ENCODE data around the gene CDKN2AIP. TPM values are rescaled to one million over a fixed set of nuclear protein-coding genes. Genes with fewer than 3 reads are reported as not detected.

Gene CDKN2AIP
- total and polyA plus RNA-seq, 7 experiments from 2014 or later = 24.9 to 58.2 (median 44.4) TPM

DNA sequence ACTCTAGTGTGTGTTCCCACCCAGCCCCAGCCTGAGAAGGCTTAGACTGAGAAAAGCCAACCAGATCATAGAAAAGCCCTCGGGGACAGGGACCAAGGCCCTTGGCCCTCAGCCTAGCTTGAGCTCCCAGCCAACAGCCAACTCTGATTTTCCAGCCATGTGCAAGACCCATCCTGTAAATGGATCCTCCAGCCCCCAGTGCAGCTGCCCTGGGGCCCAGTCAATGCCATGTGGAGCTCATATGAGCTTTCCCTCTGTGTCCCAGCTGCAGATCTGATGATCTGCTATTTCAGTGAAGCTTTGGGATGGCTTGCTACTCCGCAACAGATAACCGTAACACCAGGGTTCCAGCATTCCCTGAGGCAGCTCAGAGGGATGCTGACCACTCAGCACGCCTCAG lies 40.5 kb upstream of the CDKN2AIP start:
- H3K9me3 Mint-ChIP-seq = no peaks in the 10 kb centered on the region
- no peak overlapping the region for H3K4me3 ChIP-seq (ENCODE audit: low read length)
- no peak for ATAC-seq
- peaks cover 9 to 27% (median 21%) of the 10 kb centered on the region in 7 donors for H3K4me1 Mint-ChIP-seq
- no peak overlapping the region for H3K27ac Mint-ChIP-seq
- ChIA-PET POLR2A (no interaction called here), CTCF (no interaction called here)
- H3K27ac ChIP-seq (ENCODE audit: low read depth, low read length) = no peak overlapping the region
- DNase-seq = no peak
- no peaks in the 10 kb centered on the region for H3K36me3 Mint-ChIP-seq
- intact Hi-C loops (cut with micrococcal nuclease) = loop anchor here in 1 of 2 donors (10.0 kb wide), 1 partner anchor 299 kb away; no protein-coding TSS in a partner anchor
- H3K4me3 Mint-ChIP-seq = no peak overlapping the region
- no peaks in the 10 kb centered on the region for H3K4me1 ChIP-seq (ENCODE audit: control insufficient read depth in 2 of 2, insufficient read depth in 2 of 2, low read length in 2 of 2)
- H3K27me3 Mint-ChIP-seq = peaks cover 0 to 34% (median 0%) of the 10 kb centered on the region in 5 donors
- no peaks in the 10 kb centered on the region for H3K36me3 ChIP-seq (ENCODE audit: control insufficient read depth in 2 of 3, insufficient read depth in 3 of 3, low read length in 3 of 3)
- H3K9me3 ChIP-seq (ENCODE audit: control insufficient read depth in 2 of 3, low read length in 3 of 3) = no peaks in the 10 kb centered on the region
- no peaks in the 10 kb centered on the region for H3K27me3 ChIP-seq (ENCODE audit: control insufficient read depth in 2 of 2, insufficient read depth in 2 of 2, low read length in 2 of 2)

DNA sequence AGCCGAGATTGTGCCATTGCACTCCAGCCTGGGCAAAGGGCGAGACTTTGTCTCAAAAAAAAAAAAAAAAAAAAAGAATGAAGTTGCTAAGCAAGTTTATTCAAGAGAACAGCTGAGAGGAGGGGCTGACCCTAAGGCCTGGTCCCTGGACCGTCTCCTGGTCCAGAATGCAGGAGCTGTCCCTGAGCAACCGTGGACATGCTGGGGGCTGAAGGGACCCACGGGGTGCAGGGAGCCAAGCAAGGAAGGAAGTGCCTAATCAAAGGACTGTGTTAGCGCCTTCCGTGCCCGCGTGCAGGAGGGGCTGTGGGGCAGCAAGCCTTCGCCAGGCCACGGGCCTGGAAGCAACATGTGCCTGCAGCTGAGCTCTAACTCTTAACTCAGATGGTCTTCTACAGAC lies 39.1 kb upstream of the CDKN2AIP start:
- no peak overlapping the region for H3K27ac ChIP-seq (ENCODE audit: low read depth, low read length)
- no peak overlapping the region for H3K4me3 ChIP-seq (ENCODE audit: low read length)
- ChIA-PET POLR2A (interaction anchor here (3.1 kb wide), 1 partner anchor 39 kb away, joined by 31 read pairs; the partner anchor contains the start of gene CDKN2AIP), CTCF (no interaction called here)
- no peaks in the 10 kb centered on the region for H3K4me1 ChIP-seq (ENCODE audit: control insufficient read depth in 2 of 2, insufficient read depth in 2 of 2, low read length in 2 of 2)
- no peaks in the 10 kb centered on the region for H3K9me3 Mint-ChIP-seq
- H3K36me3 Mint-ChIP-seq = no peaks in the 10 kb centered on the region
- H3K4me1 Mint-ChIP-seq = peaks cover 5 to 27% (median 17%) of the 10 kb centered on the region in 7 donors
- intact Hi-C loops (cut with micrococcal nuclease) = loop anchor here (5.0 to 10.0 kb wide), 3 partner anchors 301 to 488 kb away; partner anchors contain the start of gene DCTD (in 1 of the 2)
- DNase-seq (no peak), ATAC-seq (no peak)
- peaks cover 0 to 25% (median 0%) of the 10 kb centered on the region in 5 donors for H3K27me3 Mint-ChIP-seq
- peak overlapping the region in 5 of 9 donors; percentile 40 to 85 (median 70) for H3K27ac Mint-ChIP-seq
- peak overlapping the region in 4 of 10 donors; percentile 20 to 45 (median 28) for H3K4me3 Mint-ChIP-seq
- no peaks in the 10 kb centered on the region for H3K9me3 ChIP-seq (ENCODE audit: control insufficient read depth in 2 of 3, low read length in 3 of 3)
- no peaks in the 10 kb centered on the region for H3K36me3 ChIP-seq (ENCODE audit: control insufficient read depth in 2 of 3, insufficient read depth in 3 of 3, low read length in 3 of 3)
- no peaks in the 10 kb centered on the region for H3K27me3 ChIP-seq (ENCODE audit: control insufficient read depth in 2 of 2, insufficient read depth in 2 of 2, low read length in 2 of 2)

DNA sequence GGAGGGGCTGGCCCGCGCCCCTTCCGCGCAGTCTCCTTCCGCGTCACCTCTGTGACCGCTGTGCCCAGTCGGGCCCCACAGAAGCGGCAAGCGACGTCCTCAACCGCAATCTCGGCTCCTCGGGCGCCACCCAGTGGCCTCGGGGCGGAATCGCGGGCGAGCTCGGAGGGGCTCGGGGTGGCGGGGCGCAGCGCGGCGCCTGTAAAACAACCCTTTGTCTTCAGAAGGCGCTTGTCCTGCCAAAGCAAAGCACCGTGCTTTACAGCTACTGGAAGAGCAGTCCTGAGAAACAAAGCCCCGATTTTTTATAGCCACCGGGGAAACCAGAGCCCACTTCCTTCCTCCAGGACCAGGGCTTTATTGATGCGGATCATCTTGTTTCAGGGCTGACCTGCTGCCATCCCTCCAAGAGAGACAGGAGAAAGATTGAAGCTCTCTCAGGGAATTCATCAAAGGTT lies 37.3 kb upstream of the CDKN2AIP start:
- Histone ChIP-seq H3K27ac (ENCODE audit: low read depth, low read length) (peak overlapping the region; percentile 72), H3K4me3 (ENCODE audit: low read length) (peak overlapping the region; percentile 78), H3K27me3 (ENCODE audit: control insufficient read depth in 2 of 2, insufficient read depth in 2 of 2, low read length in 2 of 2) (no peaks in the 10 kb centered on the region), H3K36me3 (ENCODE audit: control insufficient read depth in 2 of 3, insufficient read depth in 3 of 3, low read length in 3 of 3) (no peaks in the 10 kb centered on the region), H3K9me3 (ENCODE audit: control insufficient read depth in 2 of 3, low read length in 3 of 3) (no peaks in the 10 kb centered on the region), H3K4me1 (ENCODE audit: control insufficient read depth in 2 of 2, insufficient read depth in 2 of 2, low read length in 2 of 2) (no peaks in the 10 kb centered on the region)
- CTCF ChIA-PET = interaction anchor here (0.6 to 1.4 kb wide), 11 partner anchors 9 to 1112 kb away, joined by 3 to 13 read pairs (median 3); no protein-coding TSS in a partner anchor
- ATAC-seq = peak; percentile 99
- Mint-ChIP-seq H3K9me3 (no peaks in the 10 kb centered on the region), H3K4me3 (peak overlapping the region; percentile 60 to 88 (median 85)), H3K36me3 (no peaks in the 10 kb centered on the region), H3K27ac (peak overlapping the region; percentile 80 to 95 (median 87)), H3K27me3 (peaks cover 0 to 11% (median 0%) of the 10 kb centered on the region in 5 donors), H3K4me1 (peaks cover 5 to 30% (median 17%) of the 10 kb centered on the region in 7 donors)
- intact Hi-C loops (cut with micrococcal nuclease) = loop anchor here (1.0 to 10.0 kb wide), 9 partner anchors 9 to 490 kb away; partner anchors contain the start of genes CDKN2AIP (in 2 of the 2) and DCTD (in 1 of the 2)
- POLR2A ChIA-PET = interaction anchor here (1.1 to 3.1 kb wide), 3 partner anchors 21 to 37 kb away, joined by 4 to 31 read pairs (median 14); partner anchors contain the start of gene CDKN2AIP
- DNase-seq = peak; percentile 83 to 96 (median 90)

DNA sequence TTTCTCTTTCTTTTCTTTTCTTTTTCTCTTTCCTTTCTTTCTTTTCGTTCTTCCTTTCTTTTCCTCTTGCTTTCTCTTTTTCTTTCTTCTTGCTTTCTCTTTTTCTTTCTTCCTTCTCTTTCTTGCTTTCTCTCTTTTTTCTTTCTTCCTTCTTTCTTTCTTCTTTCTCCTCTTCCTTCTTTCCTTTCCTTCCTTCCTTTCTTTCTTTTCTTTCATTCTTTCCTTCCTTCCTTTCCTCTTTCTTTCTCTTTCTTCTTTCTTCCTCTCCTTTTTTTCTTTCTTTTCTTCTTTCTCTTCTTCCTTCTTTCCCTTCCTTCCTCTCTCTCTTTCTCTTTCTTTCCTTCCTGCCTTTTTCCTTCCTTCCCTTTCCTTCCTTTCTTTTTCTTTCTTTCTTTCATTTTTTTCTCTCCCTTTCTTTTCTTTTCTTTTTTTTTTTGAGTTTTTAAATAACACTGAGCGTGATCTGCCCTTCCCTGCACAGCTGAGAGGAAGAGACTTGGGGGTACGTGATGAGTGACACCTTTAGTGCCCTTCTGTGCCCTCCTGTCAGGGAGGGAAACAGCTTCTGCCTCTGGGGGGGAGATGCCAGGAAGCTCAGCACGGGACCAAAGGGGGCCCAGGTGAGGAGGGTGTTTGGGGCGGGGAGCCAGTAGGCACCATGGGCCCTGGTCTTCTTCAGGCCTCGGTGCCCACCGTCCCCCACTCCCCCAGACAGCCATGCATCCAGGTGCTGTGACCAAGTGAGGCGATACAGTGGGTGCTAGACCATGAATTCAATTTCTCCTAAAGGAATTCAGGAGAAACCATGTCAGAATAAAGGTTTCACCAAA lies 36.6 kb upstream of the CDKN2AIP start:
- no peak for ATAC-seq
- H3K27ac Mint-ChIP-seq = peak overlapping the region; percentile 80 to 95 (median 87)
- peak overlapping the region; percentile 60 to 88 (median 85) for H3K4me3 Mint-ChIP-seq
- no peaks in the 10 kb centered on the region for H3K27me3 ChIP-seq (ENCODE audit: control insufficient read depth in 2 of 2, insufficient read depth in 2 of 2, low read length in 2 of 2)
- H3K36me3 Mint-ChIP-seq = no peaks in the 10 kb centered on the region
- peak overlapping the region; percentile 72 for H3K27ac ChIP-seq (ENCODE audit: low read depth, low read length)
- ChIA-PET POLR2A (interaction anchor here (1.1 to 3.1 kb wide), 4 partner anchors 21 to 39 kb away, joined by 4 to 31 read pairs (median 10); partner anchors contain the start of gene CDKN2AIP), CTCF (interaction anchor here (0.6 to 1.4 kb wide), 10 partner anchors 10 to 1111 kb away, joined by 3 to 13 read pairs (median 3); no protein-coding TSS in a partner anchor)
- DNase-seq = no peak
- H3K4me1 Mint-ChIP-seq = peaks cover 5 to 31% (median 17%) of the 10 kb centered on the region in 7 donors
- H3K36me3 ChIP-seq (ENCODE audit: control insufficient read depth in 2 of 3, insufficient read depth in 3 of 3, low read length in 3 of 3) = no peaks in the 10 kb centered on the region
- H3K9me3 Mint-ChIP-seq = no peaks in the 10 kb centered on the region
- intact Hi-C loops (cut with micrococcal nuclease) = loop anchor here (1.0 to 10.0 kb wide), 9 partner anchors 10 to 491 kb away; partner anchors contain the start of genes CDKN2AIP (in 2 of the 2) and DCTD (in 1 of the 2)
- H3K9me3 ChIP-seq (ENCODE audit: control insufficient read depth in 2 of 3, low read length in 3 of 3) = no peaks in the 10 kb centered on the region
- peaks cover 0 to 6% (median 0%) of the 10 kb centered on the region in 5 donors for H3K27me3 Mint-ChIP-seq
- no peaks in the 10 kb centered on the region for H3K4me1 ChIP-seq (ENCODE audit: control insufficient read depth in 2 of 2, insufficient read depth in 2 of 2, low read length in 2 of 2)
- H3K4me3 ChIP-seq (ENCODE audit: low read length) = peak overlapping the region; percentile 78

DNA sequence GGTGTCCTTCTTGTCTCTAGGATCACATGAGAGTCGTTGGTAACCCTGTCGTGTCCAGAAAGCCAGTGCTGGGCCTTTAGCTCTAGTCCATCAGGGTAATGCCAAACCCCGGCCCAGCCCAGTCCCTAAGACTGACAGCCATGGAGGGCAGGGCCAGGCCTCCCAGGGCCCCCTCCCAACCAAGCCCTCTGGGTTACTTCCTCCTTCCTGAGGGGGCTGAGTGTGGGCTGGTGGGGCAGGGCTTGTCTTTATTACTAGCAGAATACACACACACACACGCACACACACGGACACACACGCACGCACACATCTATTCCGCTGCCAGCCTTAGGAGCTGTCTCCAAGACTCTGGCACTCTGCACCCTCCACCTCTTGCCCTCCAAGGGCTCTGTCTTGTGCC lies 35.6 kb upstream of the CDKN2AIP start:
- no peaks in the 10 kb centered on the region for H3K27me3 ChIP-seq (ENCODE audit: control insufficient read depth in 2 of 2, insufficient read depth in 2 of 2, low read length in 2 of 2)
- CTCF ChIA-PET = interaction anchor here (0.7 kb wide), 1 partner anchor 83 kb away, joined by 3 read pairs; no protein-coding TSS in a partner anchor
- Mint-ChIP-seq H3K4me1 (peaks cover 5 to 36% (median 17%) of the 10 kb centered on the region in 7 donors), H3K27me3 (peaks cover 0 to 6% (median 0%) of the 10 kb centered on the region in 5 donors), H3K9me3 (no peaks in the 10 kb centered on the region), H3K4me3 (peak overlapping the region in 1 of 10 donors; percentile 25), H3K27ac (peak overlapping the region in 4 of 9 donors; percentile 52 to 91 (median 79)), H3K36me3 (no peaks in the 10 kb centered on the region)
- DNase-seq (no peak), ATAC-seq (no peak)
- H3K9me3 ChIP-seq (ENCODE audit: control insufficient read depth in 2 of 3, low read length in 3 of 3) = no peaks in the 10 kb centered on the region
- POLR2A ChIA-PET = interaction anchor here (1.1 kb wide), 1 partner anchor 38 kb away, joined by 5 read pairs; no protein-coding TSS in a partner anchor
- H3K27ac ChIP-seq (ENCODE audit: low read depth, low read length) = no peak overlapping the region
- no peaks in the 10 kb centered on the region for H3K4me1 ChIP-seq (ENCODE audit: control insufficient read depth in 2 of 2, insufficient read depth in 2 of 2, low read length in 2 of 2)
- intact Hi-C loops (cut with micrococcal nuclease) = loop anchor here (5.0 to 10.0 kb wide), 3 partner anchors 304 to 491 kb away; partner anchors contain the start of gene DCTD (in 1 of the 2)
- H3K36me3 ChIP-seq (ENCODE audit: control insufficient read depth in 2 of 3, insufficient read depth in 3 of 3, low read length in 3 of 3) = no peaks in the 10 kb centered on the region
- H3K4me3 ChIP-seq (ENCODE audit: low read length) = no peak overlapping the region

DNA sequence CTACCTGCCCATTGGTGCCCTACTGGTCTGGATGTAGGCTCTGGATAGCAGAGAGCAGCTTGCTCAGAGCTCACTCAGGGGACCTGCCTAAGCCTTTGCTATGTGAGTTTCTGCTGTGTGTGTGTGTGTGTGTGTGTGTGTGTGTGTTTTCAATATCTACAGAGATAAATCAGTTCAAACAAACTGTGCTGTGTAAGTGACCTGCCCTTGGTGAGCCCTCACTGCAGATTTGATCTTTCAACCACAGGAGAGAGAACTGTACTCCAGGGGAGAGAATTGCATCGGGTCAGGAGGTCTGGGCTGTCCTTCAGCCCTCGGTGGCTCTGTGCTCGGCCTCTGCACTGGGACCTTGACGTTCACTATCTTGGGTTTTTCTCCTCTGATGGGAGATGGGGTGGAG lies 35.0 kb upstream of the CDKN2AIP start:
- Histone ChIP-seq H3K36me3 (ENCODE audit: control insufficient read depth in 2 of 3, insufficient read depth in 3 of 3, low read length in 3 of 3) (no peaks in the 10 kb centered on the region), H3K27me3 (ENCODE audit: control insufficient read depth in 2 of 2, insufficient read depth in 2 of 2, low read length in 2 of 2) (no peaks in the 10 kb centered on the region), H3K4me3 (ENCODE audit: low read length) (no peak overlapping the region), H3K4me1 (ENCODE audit: control insufficient read depth in 2 of 2, insufficient read depth in 2 of 2, low read length in 2 of 2) (no peaks in the 10 kb centered on the region), H3K27ac (ENCODE audit: low read depth, low read length) (no peak overlapping the region), H3K9me3 (ENCODE audit: control insufficient read depth in 2 of 3, low read length in 3 of 3) (no peaks in the 10 kb centered on the region)
- intact Hi-C loops (cut with micrococcal nuclease) = loop anchor here (5.0 to 10.0 kb wide), 3 partner anchors 305 to 492 kb away; partner anchors contain the start of gene DCTD (in 1 of the 2)
- Mint-ChIP-seq H3K27me3 (peaks cover 0 to 6% (median 0%) of the 10 kb centered on the region in 5 donors), H3K27ac (peak overlapping the region in 7 of 9 donors; percentile 16 to 91 (median 51)), H3K9me3 (no peaks in the 10 kb centered on the region), H3K4me1 (peaks cover 5 to 35% (median 17%) of the 10 kb centered on the region in 7 donors), H3K36me3 (no peaks in the 10 kb centered on the region), H3K4me3 (peak overlapping the region in 1 of 10 donors; percentile 18)
- ATAC-seq = no peak
- CTCF ChIA-PET = no interaction called here
- POLR2A ChIA-PET = interaction anchor here (1.1 to 1.5 kb wide), 2 partner anchors 21 to 37 kb away, joined by 4 to 5 read pairs; no protein-coding TSS in a partner anchor
- DNase-seq = no peak

Measured in naive thymus-derived CD4-positive, alpha-beta T cell (primary cell).